HuH-7 (cell line): Measurements from ENCODE around the gene TBC1D19.
A peak's percentile ranks its signal among the peaks of the same experiment; 100 is the strongest.

Experiments used
- DNase-seq: peaks from one replicate; pipeline ENCODE4 v3.0.0; 2011; ENCODE audit warnings: low spot score

Gene TBC1D19

DNA sequence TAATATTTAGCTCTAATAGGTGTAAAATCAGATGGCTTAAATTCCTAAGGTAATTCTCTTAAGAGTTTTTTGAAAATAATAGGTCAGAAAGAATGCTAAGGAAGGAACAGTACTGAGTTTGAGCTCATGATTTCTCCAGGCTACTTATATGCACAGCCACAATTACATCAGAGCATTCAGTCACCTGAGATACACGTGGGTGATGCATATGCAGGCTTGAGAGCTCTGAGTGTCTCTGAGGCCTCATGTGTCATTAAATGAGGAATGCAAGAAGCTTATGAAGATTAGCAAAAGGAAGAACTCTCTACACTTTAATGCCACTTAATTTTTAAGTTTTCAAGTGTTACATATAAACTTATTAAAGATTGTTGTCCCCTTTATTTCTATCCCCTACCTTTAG, 152.7 kb downstream of the TBC1D19 start:
- no peak for DNase-seq

DNA sequence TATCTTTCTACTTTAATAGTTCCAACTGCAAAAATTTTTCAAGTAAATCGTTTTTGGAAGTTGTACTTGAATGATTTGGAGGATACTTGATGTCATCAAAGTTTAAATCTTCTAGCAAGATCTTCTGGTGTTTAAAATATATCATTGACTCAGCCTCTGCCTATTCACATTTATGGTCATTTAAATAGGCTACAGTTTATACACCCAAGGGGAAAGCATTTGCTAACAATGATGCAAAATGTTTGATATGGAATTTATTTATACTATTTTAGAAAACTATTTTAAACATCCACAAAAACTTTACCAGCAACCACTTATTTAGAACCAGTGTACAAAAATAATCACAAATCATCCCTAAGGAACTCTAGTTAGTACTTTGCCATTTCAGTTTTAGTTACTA, 153.5 kb downstream of the TBC1D19 start:
- DNase-seq: no peak

DNA sequence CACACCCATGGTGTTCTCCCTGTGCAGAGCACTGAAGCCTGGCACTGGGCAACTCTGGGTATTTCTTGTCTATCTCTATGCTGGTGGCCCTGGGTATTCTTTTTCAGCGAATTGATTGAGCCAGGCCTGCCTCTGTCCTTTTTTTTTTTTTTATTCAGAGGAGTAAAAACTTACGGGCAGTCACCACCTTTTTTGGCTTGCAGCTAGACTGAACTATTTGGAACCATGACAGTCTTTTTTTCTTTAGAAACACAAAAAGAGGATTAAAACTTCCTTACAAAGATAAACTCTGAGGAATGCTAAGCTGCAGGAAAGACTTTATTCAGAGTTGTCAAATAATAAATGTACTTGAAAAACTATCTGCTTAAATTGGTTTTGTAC, 157.6 kb downstream of the TBC1D19 start:
- no peak for DNase-seq

DNA sequence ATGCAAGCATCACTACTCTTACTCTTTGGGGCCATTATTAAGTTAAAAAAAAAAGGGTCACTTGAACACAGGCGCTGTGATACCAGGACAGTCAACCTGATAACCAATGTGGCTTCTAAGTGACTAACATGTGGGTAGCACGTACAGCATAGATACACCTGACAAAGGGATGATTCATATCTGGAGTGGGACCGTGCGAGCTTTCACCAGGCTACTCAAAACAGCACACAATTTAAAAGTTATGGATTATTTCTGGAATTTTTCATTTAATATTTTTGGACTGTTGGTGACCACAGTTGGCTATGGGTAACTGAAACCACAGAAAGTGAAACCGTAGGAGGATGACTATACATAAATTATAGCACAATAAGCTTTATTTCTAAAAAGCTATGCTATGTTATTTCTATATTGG, 162.9 kb downstream of the TBC1D19 start:
- no peak for DNase-seq

DNA sequence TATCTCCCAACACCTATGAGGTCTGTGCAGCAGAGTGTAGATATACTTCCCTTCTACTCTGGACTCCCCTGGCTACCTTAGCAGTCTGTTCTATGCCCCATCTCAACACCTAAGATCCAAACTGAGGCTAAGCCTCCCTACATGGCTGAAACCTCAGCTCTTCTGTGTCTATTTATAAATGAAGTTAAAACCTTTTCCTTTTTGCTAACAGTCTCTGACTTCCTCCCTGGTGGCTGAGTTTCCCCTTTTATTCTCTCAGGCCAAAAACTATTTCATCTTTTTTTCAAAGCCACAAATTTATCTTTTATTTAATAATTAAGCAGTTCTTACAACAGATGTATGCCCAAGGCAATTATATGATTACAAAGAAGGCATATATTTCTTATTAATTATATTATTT, 164.9 kb downstream of the TBC1D19 start:
- DNase-seq: no peak

DNA sequence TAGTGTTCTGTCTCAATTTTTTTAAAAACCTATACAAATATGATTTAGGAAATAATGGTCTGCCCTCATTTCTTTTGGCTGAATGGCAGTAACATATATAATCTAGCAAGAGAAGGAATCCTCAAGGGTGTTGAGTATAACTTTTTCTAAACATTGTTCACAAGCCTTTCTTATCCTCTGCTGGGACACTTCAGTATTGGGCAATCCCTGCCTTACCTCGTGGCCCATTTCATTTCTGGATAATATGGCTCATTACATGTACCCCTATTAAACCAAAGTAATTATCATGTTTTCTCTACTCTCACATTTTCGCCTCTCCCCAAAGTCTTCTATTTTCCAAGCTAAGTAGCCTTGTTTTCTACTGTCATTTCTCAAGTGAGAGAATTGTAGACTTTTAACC, 166.0 kb downstream of the TBC1D19 start:
- DNase-seq: no peak

DNA sequence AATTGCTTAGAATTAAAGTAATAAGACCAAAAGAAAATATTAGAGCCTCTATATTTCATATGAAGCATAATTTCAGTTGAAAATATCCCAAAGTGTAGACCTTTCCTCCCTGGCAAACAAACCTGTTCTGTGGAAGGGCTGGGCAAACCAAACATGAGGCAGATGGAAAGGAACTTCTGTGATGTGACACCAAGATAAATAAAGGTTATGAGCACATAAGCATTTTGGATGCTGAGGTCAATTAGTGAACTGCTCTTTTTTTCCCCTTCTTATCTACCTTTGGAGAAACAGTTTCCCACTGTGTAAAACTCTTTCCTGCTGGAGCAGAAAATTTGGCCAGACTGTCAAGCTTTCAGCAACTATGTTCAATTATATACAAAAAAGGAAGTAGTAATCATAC, 167.1 kb downstream of the TBC1D19 start:
- no peak for DNase-seq

DNA sequence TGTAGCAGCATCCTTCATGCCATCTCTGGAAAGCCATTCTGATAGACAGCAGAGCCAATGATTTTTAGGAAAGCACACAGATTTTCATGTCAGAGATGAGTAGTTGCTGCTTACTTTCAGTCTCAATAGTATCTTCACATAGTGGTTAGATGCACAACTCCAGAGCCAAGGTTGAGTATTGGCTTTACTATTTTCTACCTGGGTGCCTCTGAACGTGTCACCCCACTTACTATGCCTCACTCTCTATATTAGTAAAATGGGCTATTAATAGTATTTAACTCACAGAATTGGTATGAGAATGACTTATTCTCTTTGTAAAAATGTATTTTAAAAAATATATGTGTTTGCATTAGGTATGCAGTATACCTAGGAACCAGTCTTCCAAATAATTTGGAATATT, 168.0 kb downstream of the TBC1D19 start:
- no peak for DNase-seq

DNA sequence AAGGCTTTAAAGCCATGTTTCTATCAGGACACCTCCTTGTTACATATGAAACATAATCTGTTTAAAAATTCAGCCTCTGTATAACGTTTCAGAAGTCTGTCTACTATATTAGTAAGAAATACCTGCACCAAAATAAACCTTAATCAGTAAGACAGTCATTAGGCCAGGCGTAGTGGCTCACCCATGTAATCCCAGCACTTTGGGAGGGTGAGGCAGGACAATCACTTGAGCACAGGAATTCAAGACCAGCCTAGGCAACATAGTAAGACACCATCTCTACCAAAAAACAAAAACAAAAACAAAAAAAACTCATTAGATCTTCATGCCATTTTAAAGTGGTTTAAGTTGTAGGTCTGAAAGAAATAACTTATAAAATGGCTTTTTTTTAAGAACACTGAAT, 169.3 kb downstream of the TBC1D19 start:
- no peak for DNase-seq

DNA sequence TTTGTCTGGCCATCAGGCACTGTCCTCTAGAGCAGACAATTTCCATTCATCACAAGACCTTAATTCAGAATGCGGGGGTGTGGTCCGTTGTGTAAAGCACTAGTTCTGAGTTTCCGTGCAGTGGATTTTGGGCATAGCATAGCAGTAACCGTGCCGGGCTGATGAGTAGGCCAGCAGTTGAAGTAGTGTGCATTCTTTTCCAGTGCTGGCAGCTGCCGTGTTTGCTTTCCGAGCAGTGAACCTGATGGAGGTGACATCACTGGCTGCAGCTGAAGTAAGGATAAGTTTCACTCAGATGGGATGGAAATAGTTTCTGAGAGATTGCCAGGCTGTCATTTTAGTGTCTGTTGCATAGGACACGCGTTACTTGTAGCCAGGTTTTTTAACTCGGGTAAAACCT, 169.7 kb downstream of the TBC1D19 start:
- DNase-seq: peak; percentile 11

DNA sequence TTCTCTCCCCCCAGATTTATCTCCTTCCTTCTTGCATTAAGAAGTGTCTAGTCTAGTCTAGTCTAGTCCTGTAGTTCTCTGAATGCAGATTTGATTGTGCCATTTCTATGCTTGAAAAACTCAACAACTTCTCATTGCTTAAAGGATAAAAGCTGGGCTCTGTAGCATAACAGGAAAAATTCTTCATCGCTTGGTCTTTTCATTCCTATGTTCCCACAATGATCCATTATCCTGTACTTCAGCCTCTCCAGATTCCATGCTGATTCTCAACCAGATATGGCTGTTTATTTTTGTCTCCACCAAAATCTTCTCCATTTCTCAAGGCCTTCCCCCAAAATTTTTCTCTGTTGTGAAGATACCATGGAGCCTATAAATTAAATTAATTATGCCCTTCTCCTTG, 173.9 kb downstream of the TBC1D19 start:
- no peak for DNase-seq

DNA sequence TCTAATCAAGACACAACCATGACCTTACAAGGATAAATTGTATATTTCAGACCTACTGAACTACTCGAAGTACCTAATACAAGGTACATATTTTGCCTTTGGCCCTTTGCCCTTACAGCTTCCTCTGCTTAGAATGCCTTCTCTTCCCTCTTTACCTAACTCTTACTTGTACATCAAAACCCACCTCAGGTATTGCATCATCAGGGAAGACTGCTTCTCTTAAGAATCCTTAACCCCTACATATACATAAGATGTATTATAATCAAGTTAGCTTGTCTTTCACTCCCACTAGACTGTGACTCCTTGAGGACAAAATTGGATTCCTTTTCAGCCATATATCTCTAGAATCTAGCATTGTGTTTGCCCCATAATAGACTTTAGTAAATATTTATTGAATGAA, 175.0 kb downstream of the TBC1D19 start:
- DNase-seq: no peak

DNA sequence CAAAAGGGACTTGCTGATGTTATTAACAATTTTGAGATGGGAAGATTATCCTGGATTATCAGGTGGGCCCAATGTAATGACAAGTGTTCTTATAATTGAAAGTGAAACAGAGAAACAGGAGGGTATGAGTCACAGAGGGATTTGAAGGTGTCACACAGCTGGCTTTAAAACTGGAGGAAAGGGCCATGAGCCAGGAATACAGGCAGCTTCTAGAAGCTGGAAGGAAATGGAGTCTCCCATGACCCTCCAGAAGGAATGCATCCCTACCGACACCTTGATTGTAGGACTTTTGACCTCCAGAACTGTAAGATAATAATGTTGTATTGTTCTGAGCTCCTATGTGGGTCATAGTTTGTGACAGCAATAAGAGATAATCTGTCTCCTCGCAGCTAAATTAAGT, 178.8 kb downstream of the TBC1D19 start:
- DNase-seq: no peak

DNA sequence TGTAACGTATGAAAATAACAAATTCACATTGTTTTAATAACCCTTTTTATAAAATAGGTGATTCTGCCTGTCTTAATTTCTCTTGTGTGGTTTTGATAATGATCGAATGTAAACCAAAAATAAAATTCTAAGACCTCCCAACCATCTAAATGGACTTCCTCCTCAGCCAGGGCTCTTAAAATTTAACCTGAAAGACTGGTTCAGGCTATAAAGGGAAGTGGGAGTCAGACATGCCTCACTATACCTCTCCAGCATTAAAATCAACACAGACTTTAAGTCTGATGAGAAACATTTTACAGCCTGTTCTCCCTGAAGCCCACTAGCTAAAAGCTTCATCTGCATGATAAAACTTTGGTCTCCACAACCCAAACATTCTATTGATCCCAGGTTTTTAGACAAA, 179.2 kb downstream of the TBC1D19 start:
- DNase-seq: no peak

DNA sequence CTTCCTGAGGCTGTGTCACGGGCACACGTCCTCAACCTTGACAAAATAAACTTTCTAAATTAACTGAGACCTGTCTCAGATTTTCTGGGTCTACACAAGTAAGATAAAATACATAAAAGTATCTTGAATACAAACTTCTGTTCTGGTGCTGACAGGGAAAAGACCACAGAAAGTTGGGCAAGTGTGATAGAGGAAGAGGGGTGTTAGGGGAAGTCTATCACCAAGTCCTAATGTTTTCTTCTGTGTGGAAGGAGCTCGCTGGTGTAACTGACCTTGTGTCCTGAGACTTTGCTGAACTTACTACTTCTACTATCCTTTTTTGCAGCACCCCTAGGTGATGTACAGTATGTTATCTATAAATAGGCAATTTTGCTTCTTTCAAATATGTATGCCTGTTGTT, 179.8 kb downstream of the TBC1D19 start:
- DNase-seq: no peak

DNA sequence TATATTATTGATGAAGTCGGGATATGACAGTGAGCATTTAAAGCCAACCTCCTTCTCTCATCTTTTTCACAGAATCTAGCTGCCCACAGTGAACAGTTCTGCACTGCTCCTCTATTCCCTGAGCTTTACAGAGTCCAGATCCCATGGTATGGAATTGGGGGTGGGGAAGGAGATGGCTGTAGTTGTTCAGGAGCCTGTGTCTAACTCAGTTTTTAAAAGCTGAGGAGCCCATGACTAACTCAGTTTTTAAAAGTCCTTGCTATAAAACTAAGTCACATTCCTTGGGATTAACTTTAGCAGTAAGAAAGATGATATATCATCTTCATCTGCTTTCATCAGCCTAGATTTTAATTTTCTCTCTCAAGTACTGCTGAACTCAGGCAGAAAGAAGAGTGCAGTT, 180.3 kb downstream of the TBC1D19 start:
- no peak for DNase-seq

DNA sequence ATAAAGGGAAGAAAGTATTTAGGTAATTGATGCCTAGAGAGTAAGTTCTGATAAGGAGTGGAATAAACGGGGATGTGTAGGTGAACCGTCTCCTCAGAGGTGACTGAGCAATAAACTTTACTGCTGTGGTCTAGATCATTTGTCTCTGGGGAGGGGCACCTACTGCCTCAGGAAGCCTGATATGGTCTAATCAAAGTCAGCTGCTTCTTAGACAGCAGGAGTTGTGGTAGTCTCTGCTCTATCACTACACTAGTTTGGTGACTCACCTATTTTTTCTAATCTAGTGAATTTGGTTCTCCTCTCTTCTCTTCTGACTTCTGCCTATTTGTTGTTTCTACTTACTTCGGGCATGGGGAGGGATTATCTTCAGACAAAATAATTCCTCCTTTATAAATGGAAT, 181.6 kb downstream of the TBC1D19 start:
- DNase-seq: no peak

DNA sequence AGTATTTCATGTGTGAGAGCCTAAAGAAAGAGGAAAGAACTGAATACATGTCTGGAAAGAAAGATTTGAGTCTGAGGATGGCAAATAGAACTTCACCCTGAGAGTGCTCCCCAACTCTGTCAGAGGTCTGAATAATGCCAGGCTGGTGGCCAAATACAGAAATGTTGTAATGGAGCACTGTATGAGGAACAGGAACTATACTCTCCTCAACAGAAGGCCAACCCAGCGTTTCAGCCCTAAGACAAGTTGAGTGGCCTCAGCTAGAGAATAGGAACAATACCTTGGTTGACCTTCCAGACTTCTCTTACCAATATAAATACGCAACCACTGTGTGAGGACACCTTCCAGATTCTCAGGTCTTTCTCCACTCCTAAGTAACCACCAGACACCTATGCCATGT, 182.3 kb downstream of the TBC1D19 start:
- no peak for DNase-seq

DNA sequence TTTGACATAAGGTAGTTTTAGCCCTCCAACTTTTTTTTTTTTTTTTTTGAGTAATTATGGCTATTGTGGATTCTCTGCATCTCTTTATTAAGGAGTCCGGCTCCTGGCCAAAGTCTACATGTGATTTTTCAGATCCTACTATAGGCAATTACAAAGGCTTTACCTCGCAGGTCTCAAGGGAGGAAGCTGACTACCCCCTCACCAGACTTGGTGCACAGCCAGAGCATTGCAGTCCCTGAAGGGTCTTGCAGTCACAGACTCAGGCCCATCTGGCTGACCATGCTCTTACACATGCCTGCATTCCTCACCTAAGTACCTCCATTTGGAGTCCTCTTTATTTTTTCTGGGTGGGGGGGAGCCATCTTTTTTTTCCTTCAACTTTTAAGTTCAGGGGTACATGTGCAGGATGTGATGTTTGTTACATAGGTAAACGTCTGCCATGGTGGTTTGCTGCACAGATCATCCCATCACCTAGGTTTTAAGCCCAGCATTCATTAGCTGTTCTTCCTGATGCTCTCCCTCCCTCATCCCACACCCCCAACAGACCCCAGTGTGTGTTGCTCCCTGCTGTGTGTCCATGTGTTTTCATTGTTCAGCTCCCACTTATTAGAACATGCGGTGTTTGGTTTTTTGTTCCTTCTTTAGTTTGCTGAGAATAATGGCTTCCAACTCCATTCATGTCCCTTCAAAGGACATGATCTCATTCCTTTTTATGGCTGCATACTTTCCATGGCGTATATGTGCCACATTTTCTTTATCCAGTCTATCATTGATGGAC, 188.4 kb downstream of the TBC1D19 start:
- DNase-seq: no peak

DNA sequence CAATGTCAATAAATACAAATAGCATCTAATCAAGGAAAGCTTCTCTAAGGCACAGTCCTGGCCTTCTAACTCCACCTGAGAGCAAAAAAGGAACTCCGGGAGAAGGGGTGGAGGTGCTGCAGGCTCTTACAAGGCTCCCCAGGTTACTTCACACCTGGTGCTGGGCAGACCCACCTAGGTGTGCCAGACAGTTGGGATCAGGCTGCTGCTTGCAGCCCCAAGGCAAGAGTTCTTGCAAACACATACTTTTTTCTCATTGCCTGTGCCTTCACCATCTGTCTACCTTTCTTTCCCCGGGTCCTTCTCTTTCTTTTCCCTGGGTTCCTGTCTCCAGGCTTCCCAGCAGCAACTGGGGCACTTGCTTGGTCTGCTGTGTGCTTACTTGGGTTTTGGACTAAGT, 195.3 kb downstream of the TBC1D19 start:
- no peak for DNase-seq

DNA sequence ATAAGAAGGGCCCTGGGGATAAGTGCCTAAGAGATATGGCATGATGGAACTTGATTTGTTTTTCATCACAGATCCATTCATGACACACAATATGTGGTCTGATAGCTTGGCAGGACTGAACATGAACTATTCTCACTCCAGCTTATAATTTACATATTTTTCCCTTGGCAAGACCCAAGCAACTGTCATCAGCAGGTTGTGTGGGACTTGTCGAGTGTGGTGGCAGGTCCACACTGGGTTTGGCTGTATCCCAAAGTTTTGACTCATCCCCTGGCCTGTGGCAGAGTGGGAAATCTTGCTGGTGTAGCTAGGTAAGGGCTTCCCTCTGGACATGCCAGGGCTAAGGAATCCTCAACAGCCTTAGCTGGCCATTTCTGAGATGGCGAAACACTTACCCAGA, 195.8 kb downstream of the TBC1D19 start:
- no peak for DNase-seq

DNA sequence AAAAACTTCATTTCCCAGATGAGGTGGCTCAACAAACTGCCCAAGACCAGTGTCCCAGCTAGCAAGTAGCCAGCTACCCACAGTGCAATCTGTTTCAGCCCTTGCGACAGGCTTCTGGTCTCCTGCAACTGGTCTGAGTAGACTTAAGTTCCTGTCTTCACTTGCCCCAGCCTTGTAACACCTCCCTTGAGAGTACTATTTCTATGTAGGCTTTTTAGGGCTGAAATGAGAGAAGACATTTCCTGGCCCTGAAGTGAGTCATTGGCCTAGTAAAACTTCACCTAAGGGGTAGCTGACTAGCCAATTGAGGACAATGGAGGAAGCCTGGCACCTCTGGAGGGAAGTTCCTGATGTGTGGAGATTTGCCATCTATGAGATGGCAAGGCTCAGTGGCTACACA, 196.7 kb downstream of the TBC1D19 start:
- DNase-seq: no peak

DNA sequence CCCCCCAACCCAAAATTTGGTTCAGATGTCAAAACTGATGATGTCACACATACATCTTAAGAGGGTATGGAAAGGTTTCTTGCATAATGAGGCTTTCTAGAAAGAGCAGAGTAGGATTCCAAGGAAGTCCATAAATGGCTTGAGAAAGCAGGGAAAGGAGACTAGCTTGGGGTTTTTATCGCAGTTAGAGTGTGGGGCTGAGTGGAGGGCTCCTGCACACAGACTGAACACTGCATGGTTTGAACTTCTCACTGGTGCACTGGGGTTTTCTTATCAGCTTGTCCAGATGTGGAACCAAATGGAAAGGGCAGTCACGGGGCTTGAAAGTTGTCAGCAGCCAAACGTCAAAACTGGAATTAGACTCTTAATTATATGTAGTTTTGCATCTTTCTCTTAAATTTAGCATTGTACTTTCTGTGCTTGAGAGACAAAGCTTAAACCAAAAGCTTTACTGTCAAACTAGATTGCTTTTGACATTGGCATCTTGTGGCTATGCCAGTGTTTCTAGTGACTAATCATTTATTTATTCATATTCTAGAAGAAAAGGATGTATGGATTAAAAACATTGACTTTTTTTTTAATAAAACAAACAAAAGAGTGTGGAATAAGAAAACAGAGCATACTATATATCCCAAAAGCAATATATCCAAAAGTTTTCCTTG, 198.4 kb downstream of the TBC1D19 start:
- no peak for DNase-seq

DNA sequence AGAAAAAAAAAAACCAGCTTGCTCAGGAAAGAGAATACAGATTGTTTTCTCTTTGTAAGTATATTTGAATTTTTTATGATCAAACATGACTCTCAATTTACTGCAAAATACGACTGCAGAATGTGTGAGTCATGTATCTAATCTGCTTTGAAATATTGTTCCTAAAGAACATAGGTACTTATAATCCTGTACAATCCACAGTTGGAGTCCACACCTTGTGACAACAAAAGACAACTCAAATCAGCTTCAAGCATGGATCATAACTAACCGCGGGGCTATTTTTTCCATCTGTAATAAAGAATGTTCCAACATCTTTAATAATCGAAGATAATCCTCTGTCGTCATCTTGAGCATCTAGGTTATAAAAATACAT, 198.9 kb downstream of the TBC1D19 start:
- DNase-seq: no peak
